ENCODE measurements around the gene HORMAD2.
"Not testable (repeated sequence)": the region's sequence is repeated elsewhere in the genome, so short reads cannot be mapped to it uniquely, and the experiment has no call there.

The HORMAD2 gene

DNA sequence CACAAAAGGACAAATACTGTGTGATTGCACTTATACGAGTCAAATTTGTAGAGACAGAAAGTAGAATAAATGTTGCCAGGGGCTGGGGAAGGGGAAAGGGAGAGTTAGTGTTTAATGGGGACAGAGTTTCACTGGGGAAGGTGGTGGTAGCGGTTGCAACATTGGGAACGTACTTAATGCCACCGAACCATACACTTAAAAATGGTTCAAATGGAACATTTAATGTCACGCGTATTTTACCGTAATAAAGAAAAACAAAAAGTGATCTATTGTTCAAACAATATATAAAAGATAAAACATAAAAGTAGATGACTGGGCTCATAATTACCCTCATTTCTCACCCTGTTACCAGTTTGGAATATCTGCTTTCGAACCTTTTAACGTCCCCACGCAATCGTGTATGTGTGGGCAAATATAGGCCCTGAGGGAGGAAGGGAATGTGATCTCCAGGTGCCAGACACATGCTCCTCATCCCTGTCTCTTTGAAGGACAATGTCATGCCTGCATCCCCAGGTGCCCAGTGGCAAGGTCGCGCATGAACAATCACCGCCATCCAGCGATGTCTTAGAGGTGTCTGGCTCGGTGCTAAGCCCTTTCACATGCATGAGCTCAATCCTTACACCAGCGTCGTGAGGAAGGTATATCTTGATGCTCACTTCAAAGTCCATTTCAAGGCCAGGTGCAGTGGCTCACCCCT, 131.0 kb downstream of the HORMAD2 start:
- no peak for DNase-seq (ENCODE audit: low read depth)

DNA sequence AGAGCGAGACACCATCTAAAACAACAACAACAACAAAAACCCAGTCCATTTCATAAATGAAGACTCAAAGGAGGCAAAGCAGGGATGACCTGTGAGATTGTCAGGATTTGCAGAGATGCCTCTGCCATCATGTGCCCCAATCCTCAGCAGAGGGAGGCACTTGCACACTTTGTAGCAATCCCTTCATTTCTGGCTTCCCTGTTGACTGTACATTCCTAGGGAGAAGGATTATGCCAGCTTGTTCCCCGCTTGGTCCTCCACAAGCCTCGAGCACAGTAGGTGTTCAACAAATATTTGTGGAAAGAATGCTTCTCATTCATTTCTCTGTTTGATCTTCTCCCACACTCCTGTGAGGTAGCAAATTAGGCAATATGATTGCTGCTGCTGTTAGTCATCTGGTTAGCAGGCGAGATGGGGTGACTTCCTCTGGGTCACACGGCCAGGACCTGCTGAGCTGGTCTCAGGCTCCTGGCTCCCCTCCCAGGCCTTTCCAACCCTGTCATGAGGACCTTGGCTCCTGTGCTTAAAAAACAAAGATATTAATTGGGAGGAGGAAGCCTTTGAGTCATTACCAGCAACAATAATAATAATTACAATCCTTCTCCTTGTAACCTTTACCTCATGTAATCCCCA, 132.2 kb downstream of the HORMAD2 start:
- DNase-seq (ENCODE audit: low read depth), result no peak

GRCh38 chr22:30212996-30213441, 132.8 kb downstream of the HORMAD2 start:
- no peak for DNase-seq (ENCODE audit: low read depth)

DNA sequence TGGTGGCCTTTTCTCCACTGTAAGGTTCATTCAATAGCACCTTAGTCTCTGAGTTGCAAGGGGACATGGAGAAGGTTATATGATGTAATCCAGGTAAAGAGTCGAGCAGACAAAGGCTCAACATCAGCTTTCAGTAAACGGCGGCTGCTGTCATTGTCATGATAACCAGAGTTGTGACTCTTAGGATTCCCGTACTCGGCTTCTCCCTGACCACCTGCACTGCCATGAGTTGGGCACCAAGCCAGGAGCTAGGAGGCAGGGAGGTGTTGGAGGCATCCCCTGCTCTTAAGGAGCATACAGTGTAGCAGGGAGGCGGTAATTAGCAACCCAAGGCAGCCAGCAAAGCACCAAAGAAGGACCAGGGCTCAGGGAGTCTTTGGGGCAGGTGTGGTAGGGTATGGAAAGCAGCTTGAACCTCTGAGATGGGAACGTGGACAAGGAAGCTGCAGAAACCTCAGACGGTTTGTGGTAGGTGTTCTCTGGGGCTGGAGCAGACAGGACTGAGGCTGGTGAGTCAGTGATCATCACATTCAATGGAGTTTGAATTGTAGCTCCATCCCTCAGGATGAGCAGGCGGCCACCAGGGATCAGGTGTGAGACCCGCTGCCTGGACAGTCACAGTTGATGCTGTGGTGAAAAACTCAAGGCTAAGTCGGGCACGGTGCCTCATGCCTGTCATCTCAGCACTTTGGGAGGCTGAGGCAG, 134.6 kb downstream of the HORMAD2 start:
- DNase-seq (ENCODE audit: low read depth), result no peak

DNA sequence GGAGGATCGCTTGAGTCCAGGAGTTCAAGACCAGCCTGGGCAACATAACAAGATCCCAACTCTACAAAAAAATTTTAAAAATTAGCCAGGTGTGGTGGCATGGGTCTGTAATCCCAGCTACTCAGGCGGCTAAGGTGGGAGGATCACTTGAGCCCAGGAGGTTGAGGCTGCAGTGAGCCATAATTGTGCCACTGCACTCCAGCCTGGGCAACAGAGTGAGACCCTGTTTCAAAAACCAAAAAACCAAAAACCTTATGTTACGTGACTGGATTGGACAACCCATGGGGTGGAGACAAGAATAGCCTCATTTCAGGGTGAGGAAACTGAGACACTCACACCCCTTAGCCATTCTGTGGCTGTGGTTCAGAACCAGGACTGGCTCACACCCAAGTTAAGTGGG, 136.0 kb downstream of the HORMAD2 start:
- not testable (repeated sequence) for DNase-seq (ENCODE audit: low read depth)

DNA sequence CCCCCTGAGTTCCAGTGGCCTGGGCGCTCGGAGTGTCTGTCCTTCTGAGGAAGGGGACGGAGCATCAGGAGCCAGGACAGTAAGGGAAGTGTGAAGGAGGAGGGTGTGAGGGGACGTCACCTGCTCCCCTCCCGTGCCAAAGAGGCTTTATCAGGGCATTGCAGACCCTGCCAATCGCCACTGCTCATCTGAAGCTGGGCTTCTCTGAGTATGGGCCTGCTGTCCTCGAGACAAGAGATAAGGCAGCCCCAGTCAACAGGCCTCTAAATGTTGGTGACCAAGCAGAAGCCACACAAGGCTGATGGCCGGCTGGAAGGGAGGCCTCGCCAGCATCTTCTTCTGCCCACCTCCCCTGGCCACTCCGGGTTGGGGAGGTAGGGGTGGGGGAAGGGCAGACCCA, 136.4 kb downstream of the HORMAD2 start:
- no peak for DNase-seq (ENCODE audit: low read depth)

GRCh38 chr22:30217698-30218560, 137.7 kb downstream of the HORMAD2 start:
- DNase-seq (ENCODE audit: low read depth), result no peak

- no peak for DNase-seq (ENCODE audit: low read depth)
Observed at GRCh38 chr22:30219049-30219654, 138.9 kb downstream of the HORMAD2 start.

- DNase-seq (ENCODE audit: low read depth), result no peak
Observed at GRCh38 chr22:30219668-30220278, 139.5 kb downstream of the HORMAD2 start.

GRCh38 chr22:30220338-30221012, 140.2 kb downstream of the HORMAD2 start:
- DNase-seq (ENCODE audit: low read depth), result no peak

GRCh38 chr22:30221121-30221992, 141.1 kb downstream of the HORMAD2 start:
- DNase-seq (ENCODE audit: low read depth), result peak; percentile 18

- DNase-seq (ENCODE audit: low read depth), result no peak
Observed at GRCh38 chr22:30222321-30222720, 142.1 kb downstream of the HORMAD2 start.

- DNase-seq (ENCODE audit: low read depth), result no peak
Observed at GRCh38 chr22:30223303-30223702, 143.0 kb downstream of the HORMAD2 start.

DNA sequence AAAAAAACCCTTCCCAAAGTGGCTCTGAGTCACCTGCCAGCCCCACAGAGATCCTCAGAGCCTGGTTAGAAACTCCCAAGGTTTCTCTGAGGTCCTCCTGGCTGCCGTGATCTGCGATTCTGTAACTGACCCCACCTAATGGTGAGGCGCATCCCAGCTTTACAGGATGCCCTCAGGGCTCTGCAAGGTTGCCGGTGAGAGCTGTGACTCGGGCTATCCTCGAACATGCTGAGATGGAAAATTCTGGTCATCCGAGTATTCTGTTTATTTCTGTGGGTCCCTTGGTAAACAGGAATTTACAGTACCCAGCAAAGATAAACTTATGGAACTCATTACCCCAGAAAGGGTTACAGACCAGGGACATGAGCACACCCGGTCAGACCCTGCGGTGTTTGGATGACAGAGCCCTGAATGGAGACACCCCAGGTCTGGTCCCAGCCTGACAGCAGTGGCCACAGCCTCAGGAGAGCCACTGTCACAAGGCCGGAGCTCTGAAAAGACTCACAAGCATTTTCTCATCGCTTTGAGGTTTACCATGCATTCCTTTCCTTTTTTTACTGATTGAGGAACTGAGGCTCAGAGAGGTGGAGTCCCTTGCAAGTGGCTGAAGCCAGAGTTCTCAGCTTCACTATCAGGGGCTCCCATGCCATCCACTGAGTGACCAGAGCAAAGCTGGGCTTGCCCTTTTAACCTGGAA, 144.0 kb downstream of the HORMAD2 start:
- no peak for DNase-seq (ENCODE audit: low read depth)

- no peak for DNase-seq (ENCODE audit: low read depth)
Observed at GRCh38 chr22:30225220-30225927, 145.1 kb downstream of the HORMAD2 start.

DNA sequence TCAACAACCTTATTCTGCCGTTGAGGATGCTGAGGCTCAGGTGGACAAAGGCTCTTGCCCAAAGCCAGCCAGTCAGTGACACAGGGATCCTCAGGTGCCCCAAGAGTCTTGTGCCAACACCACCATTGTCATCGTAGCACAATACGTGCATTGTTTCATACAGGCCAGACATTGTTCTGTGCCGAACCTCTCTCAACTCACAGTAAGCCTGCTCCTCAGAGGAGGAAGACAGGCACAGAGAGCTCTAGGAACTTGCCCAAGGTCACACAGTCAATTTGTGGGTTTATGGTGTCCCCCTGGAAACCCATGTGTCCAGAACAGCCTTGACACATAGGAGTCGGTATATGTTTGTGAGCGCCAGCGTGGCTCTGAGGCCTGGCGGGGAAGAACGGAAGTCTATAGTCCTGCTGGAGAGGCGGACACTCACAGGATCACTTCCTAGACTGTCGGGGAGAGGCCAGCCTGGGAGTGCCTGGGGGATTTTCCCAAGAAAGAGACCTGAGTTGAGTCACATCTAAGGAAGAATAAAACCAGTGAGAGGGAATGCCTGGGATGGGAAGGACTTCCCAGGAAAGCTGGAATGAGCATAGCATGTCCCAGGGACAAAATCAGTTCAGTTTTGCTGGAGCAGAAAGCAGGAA, 146.0 kb downstream of the HORMAD2 start:
- no peak for DNase-seq (ENCODE audit: low read depth)

Data from activated T-helper 1 cell treated with Interleukin-2 at 50 U/mL for 16 hours (primary cell).